ENCODE measurements around the gene ZNF296. TPM values are rescaled to one million over a fixed set of nuclear protein-coding genes. Genes with fewer than 3 reads are reported as not detected.

The ZNF296 gene
- polyA plus RNA-seq, 1 experiment = 0.09 TPM

DNA sequence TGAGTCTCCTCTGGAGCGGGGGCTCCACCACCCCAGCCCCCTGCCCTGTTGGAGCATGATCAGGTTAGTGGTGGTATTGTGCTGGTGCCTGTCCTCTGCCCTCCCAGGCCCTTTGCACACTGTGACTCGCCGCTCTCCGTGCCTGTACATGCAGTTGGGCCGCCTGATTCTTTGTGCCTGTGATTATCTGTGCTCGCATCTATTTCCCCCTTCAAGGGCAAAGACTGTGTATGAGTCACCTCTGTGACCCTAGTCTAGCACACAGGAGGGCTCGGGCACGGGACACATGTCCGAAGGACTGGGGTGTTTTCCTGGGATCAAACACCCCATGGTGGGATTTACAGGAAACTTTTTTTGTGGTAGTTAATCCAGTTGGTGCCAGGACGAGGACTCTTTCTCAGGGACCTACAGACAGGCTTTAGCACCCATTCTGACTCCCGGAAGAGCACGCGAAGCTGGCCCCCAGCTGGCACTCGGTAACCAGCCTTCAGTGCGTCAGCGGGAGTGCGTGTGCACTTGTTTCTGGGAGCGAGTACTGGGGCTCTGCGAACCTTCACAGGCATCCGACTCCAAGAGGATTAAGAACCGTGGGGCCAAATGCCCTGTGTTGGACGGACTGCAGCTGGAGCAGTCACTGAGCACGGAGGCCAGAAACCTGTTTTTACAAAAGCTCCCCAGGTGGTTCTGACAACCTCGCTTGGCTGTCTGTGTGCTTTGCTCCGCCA, 23.4 kb upstream of the ZNF296 start:
- ChIA-PET POLR2A (no interaction called here), CTCF (interaction anchor here (1.1 to 2.4 kb wide), 2 partner anchors 26 to 40 kb away, joined by 5 to 8 read pairs; no protein-coding TSS in a partner anchor)
- no peak for TF ChIP-seq CTCF (IDR thresholded peaks at IDR 0.05; ENCODE audit: insufficient read depth, low read depth, low read length)
- Histone ChIP-seq H3K27me3 (ENCODE audit: control insufficient read depth, insufficient read depth, low read length) (no peaks in the 10 kb centered on the region), H3K36me3 (ENCODE audit: control insufficient read depth, insufficient read depth, low read length) (no peaks in the 10 kb centered on the region), H3K4me3 (ENCODE audit: low read depth, low read length) (no peak overlapping the region)
- no peak for DNase-seq (ENCODE audit: low read depth)

GRCh38 chr19:45098521-45099466, 22.5 kb upstream of the ZNF296 start:
- ChIA-PET POLR2A (no interaction called here), CTCF (interaction anchor here (0.6 to 2.4 kb wide), 5 partner anchors 11 to 235 kb away, joined by 3 to 8 read pairs (median 4); no protein-coding TSS in a partner anchor)
- DNase-seq (ENCODE audit: low read depth) = no peak
- Histone ChIP-seq H3K4me3 (ENCODE audit: low read depth, low read length) (no peak overlapping the region), H3K36me3 (ENCODE audit: control insufficient read depth, insufficient read depth, low read length) (no peaks in the 10 kb centered on the region), H3K27me3 (ENCODE audit: control insufficient read depth, insufficient read depth, low read length) (no peaks in the 10 kb centered on the region)
- TF ChIP-seq CTCF (IDR thresholded peaks at IDR 0.05; ENCODE audit: insufficient read depth, low read depth, low read length) = no peak

DNA sequence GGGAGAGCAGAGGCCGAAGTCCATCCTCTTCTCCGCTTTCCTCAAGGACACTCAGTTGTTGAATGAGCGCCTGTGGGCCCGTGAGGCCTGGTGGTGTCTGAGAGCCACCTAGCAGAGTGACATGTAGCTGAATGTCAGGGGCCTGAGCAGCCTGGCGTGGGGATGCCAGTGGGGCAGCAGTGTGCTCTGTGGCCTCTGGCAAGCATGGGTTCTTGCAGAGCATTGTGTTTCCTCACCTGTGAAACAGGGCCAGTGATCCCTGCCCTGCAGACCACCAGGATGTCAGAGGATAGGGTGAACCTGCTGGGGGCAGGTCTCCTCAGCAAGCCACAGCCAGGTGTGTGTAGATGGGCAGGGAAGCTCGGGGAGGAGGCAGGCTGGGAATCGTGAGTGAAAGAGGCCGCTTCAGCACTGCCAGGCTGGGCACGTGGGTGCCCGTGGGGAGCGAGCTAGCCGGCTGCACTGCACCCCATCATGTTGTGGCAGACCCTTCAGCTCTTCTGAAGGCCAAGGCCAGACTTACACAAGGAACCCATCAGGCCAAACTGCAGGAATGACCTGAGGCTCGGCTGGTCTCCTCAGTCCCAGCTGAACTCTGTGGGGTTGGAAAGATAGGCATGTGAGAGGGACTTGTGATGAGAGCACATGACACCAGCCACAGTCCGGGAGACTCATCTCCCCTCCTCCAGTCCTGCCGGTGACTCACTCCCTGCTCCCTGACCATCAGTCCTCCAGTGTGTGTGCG, 21.7 kb upstream of the ZNF296 start:
- CTCF ChIA-PET = interaction anchor here (0.7 to 2.4 kb wide), 5 partner anchors 10 to 81 kb away, joined by 3 to 8 read pairs (median 4); no protein-coding TSS in a partner anchor
- POLR2A ChIA-PET = no interaction called here
- Histone ChIP-seq H3K36me3 (ENCODE audit: control insufficient read depth, insufficient read depth, low read length) (no peaks in the 10 kb centered on the region), H3K4me3 (ENCODE audit: low read depth, low read length) (no peak overlapping the region), H3K27me3 (ENCODE audit: control insufficient read depth, insufficient read depth, low read length) (no peaks in the 10 kb centered on the region)
- DNase-seq (ENCODE audit: low read depth) = peak; percentile 78
- TF ChIP-seq CTCF (IDR thresholded peaks at IDR 0.05; ENCODE audit: insufficient read depth, low read depth, low read length) = no peak

DNA sequence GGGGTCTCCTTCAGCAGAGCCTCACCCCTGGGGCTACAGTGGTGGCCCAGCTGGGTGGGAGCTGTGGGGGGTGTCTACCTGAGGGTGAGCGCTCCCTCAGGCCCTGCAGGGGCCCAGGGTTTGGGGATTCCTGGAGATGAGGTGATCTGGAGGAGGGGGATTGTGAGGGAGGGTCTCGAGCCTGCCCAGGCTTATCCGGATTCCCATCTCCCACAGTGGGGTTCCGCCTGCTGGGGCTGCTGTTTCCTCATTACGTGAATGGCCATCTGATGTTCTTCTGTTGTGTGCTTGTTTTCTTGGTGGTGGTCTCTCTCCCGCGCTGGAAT, 21.1 kb upstream of the ZNF296 start:
- H3K4me3 ChIP-seq (ENCODE audit: low read depth, low read length) = no peak overlapping the region
- CTCF ChIA-PET = interaction anchor here (0.7 to 2.4 kb wide), 4 partner anchors 9 to 82 kb away, joined by 3 to 8 read pairs (median 4); no protein-coding TSS in a partner anchor
- DNase-seq (ENCODE audit: low read depth) = no peak
- H3K27me3 ChIP-seq (ENCODE audit: control insufficient read depth, insufficient read depth, low read length) = no peaks in the 10 kb centered on the region
- POLR2A ChIA-PET = no interaction called here
- TF ChIP-seq CTCF (IDR thresholded peaks at IDR 0.05; ENCODE audit: insufficient read depth, low read depth, low read length) = no peak
- H3K36me3 ChIP-seq (ENCODE audit: control insufficient read depth, insufficient read depth, low read length) = no peaks in the 10 kb centered on the region

Data from BJ (cell line).